ENCODE results near the gene CCZ1B. TPM values are rescaled to one million over a fixed set of nuclear protein-coding genes. Genes with fewer than 3 reads are reported as not detected.
"Not testable (repeated sequence)": the region's sequence is repeated elsewhere in the genome, so short reads cannot be mapped to it uniquely, and the experiment has no call there.

Gene CCZ1B
- total RNA-seq, 3 donors from 2014 or later (not counting 1 experiment from before 2014, with no cell fraction given) = 84.5 to 145 (median 103) TPM

- 88% methylated on average over 7 of the region's 7 CpGs for WGBS (ENCODE audit: insufficient coverage)
- intact Hi-C loops (cut with micrococcal nuclease) = no loop called here
- TF ChIP-seq CTCF (IDR thresholded peaks at IDR 0.05) = no peak
- Histone ChIP-seq H3K27me3 (ENCODE audit: control insufficient read depth, insufficient read depth, low read length) (no peaks in the 10 kb centered on the region), H3K4me1 (ENCODE audit: control insufficient read depth, insufficient read depth, low read length) (peaks cover 4% of the 10 kb centered on the region), H3K36me3 (ENCODE audit: control insufficient read depth, insufficient read depth, low read length) (no peaks in the 10 kb centered on the region), H3K4me3 (ENCODE audit: low read length) (no peak overlapping the region), H3K9me3 (ENCODE audit: control insufficient read depth, insufficient read depth, low read length) (no peaks in the 10 kb centered on the region), H3K27ac (ENCODE audit: low read length) (no peak overlapping the region)
- Mint-ChIP-seq H3K4me3 (no peak overlapping the region), H3K27ac (no peak overlapping the region), H3K27me3 (ENCODE audit: low read depth in 2 of 2) (peaks cover 17 to 35% of the 10 kb centered on the region in 2 donors), H3K9me3 (no peaks in the 10 kb centered on the region), H3K4me1 (no peaks in the 10 kb centered on the region), H3K36me3 (no peaks in the 10 kb centered on the region)
- no peak for DNase-seq
- ATAC-seq = no peak
These were observed 5.1 kb upstream of the CCZ1B start for GRCh38 chr7:6831018-6831725.

GRCh38 chr7:6830026-6830425 lies 4.0 kb upstream of the CCZ1B start:
- 88% methylated on average over 6 of the region's 6 CpGs for WGBS (ENCODE audit: insufficient coverage)

GRCh38 chr7:6829616-6830015 lies 3.5 kb upstream of the CCZ1B start:
- H3K27me3 Mint-ChIP-seq (ENCODE audit: low read depth in 2 of 2) = peaks cover 8 to 23% of the 10 kb centered on the region in 2 donors
- H3K4me3 ChIP-seq (ENCODE audit: low read length); H3K9me3 Mint-ChIP-seq; DNase-seq; H3K4me1 Mint-ChIP-seq; intact Hi-C loops (cut with micrococcal nuclease); H3K9me3 ChIP-seq (ENCODE audit: control insufficient read depth, insufficient read depth, low read length); ATAC-seq; H3K36me3 Mint-ChIP-seq; H3K27ac Mint-ChIP-seq; H3K4me3 Mint-ChIP-seq; H3K27me3 ChIP-seq (ENCODE audit: control insufficient read depth, insufficient read depth, low read length); H3K27ac ChIP-seq (ENCODE audit: low read length); H3K36me3 ChIP-seq (ENCODE audit: control insufficient read depth, insufficient read depth, low read length): not testable (repeated sequence)
- peaks cover 10% of the 10 kb centered on the region for H3K4me1 ChIP-seq (ENCODE audit: control insufficient read depth, insufficient read depth, low read length)
- WGBS (ENCODE audit: insufficient coverage) = 55% methylated on average over 3 of the region's 5 CpGs

More at GRCh38 chr7:6830026-6830425, 4.0 kb upstream of the CCZ1B start:
- H3K4me1 Mint-ChIP-seq; H3K9me3 ChIP-seq (ENCODE audit: control insufficient read depth, insufficient read depth, low read length); H3K27ac ChIP-seq (ENCODE audit: low read length); H3K4me1 ChIP-seq (ENCODE audit: control insufficient read depth, insufficient read depth, low read length); H3K27me3 ChIP-seq (ENCODE audit: control insufficient read depth, insufficient read depth, low read length); DNase-seq; H3K9me3 Mint-ChIP-seq; H3K4me3 ChIP-seq (ENCODE audit: low read length); H3K36me3 ChIP-seq (ENCODE audit: control insufficient read depth, insufficient read depth, low read length); H3K4me3 Mint-ChIP-seq; H3K36me3 Mint-ChIP-seq; intact Hi-C loops (cut with micrococcal nuclease); H3K27ac Mint-ChIP-seq; ATAC-seq: not testable (repeated sequence)
- H3K27me3 Mint-ChIP-seq (ENCODE audit: low read depth in 2 of 2) = peaks cover 12 to 27% of the 10 kb centered on the region in 2 donors

GRCh38 chr7:6827180-6827579 lies 1.1 kb upstream of the CCZ1B start:
- ATAC-seq; H3K4me1 Mint-ChIP-seq; DNase-seq; H3K27ac ChIP-seq (ENCODE audit: low read length); H3K9me3 ChIP-seq (ENCODE audit: control insufficient read depth, insufficient read depth, low read length); H3K9me3 Mint-ChIP-seq; intact Hi-C loops (cut with micrococcal nuclease); H3K36me3 Mint-ChIP-seq; H3K27me3 ChIP-seq (ENCODE audit: control insufficient read depth, insufficient read depth, low read length); H3K27ac Mint-ChIP-seq; H3K4me3 ChIP-seq (ENCODE audit: low read length); H3K36me3 ChIP-seq (ENCODE audit: control insufficient read depth, insufficient read depth, low read length): not testable (repeated sequence)
- H3K4me1 ChIP-seq (ENCODE audit: control insufficient read depth, insufficient read depth, low read length) = peaks cover 10% of the 10 kb centered on the region
- H3K4me3 Mint-ChIP-seq = peak overlapping the region; percentile 63
- H3K27me3 Mint-ChIP-seq (ENCODE audit: low read depth in 2 of 2) = peaks cover 8 to 16% of the 10 kb centered on the region in 2 donors
- WGBS (ENCODE audit: insufficient coverage) = 91% methylated on average over 12 of the region's 12 CpGs

- ATAC-seq = peak; percentile 69 to 79 (median 74)
- peak overlapping the region; percentile 85 to 87 for H3K27ac Mint-ChIP-seq
- H3K9me3 Mint-ChIP-seq; H3K9me3 ChIP-seq (ENCODE audit: control insufficient read depth, insufficient read depth, low read length); H3K27me3 Mint-ChIP-seq (ENCODE audit: low read depth in 2 of 2); H3K27me3 ChIP-seq (ENCODE audit: control insufficient read depth, insufficient read depth, low read length); H3K27ac ChIP-seq (ENCODE audit: low read length); intact Hi-C loops (cut with micrococcal nuclease); H3K4me3 ChIP-seq (ENCODE audit: low read length); DNase-seq; H3K4me1 Mint-ChIP-seq; H3K36me3 Mint-ChIP-seq; H3K36me3 ChIP-seq (ENCODE audit: control insufficient read depth, insufficient read depth, low read length): not testable (repeated sequence)
- no CpG with 5 or more reads among the region's 42 CpGs for WGBS (ENCODE audit: insufficient coverage)
- peaks cover 10% of the 10 kb centered on the region for H3K4me1 ChIP-seq (ENCODE audit: control insufficient read depth, insufficient read depth, low read length)
- peak overlapping the region; percentile 83 for H3K4me3 Mint-ChIP-seq
These were observed 594 bp downstream of the CCZ1B start for GRCh38 chr7:6825236-6826125.

- H3K27ac ChIP-seq (ENCODE audit: low read length); intact Hi-C loops (cut with micrococcal nuclease); H3K27me3 Mint-ChIP-seq (ENCODE audit: low read depth in 2 of 2); H3K27me3 ChIP-seq (ENCODE audit: control insufficient read depth, insufficient read depth, low read length); H3K9me3 Mint-ChIP-seq; H3K4me1 Mint-ChIP-seq; DNase-seq; H3K36me3 ChIP-seq (ENCODE audit: control insufficient read depth, insufficient read depth, low read length); H3K36me3 Mint-ChIP-seq; H3K9me3 ChIP-seq (ENCODE audit: control insufficient read depth, insufficient read depth, low read length); H3K4me3 ChIP-seq (ENCODE audit: low read length); ATAC-seq; H3K27ac Mint-ChIP-seq; H3K4me3 Mint-ChIP-seq: not testable (repeated sequence)
- H3K4me1 ChIP-seq (ENCODE audit: control insufficient read depth, insufficient read depth, low read length) = peaks cover 10% of the 10 kb centered on the region
- WGBS (ENCODE audit: insufficient coverage) = 96% methylated on average over 5 of the region's 6 CpGs
These were observed 4.5 kb downstream of the CCZ1B start for GRCh38 chr7:6821622-6822021.

GRCh38 chr7:6815470-6815869 lies 10.6 kb downstream of the CCZ1B start:
- H3K4me3 ChIP-seq (ENCODE audit: low read length) = not testable (repeated sequence)
- peaks cover 15% of the 10 kb centered on the region for H3K36me3 ChIP-seq (ENCODE audit: control insufficient read depth, insufficient read depth, low read length)
- WGBS (ENCODE audit: insufficient coverage) = 98% methylated on average over 5 of the region's 7 CpGs

More at GRCh38 chr7:6815470-6815869, 10.6 kb downstream of the CCZ1B start:
- H3K27me3 Mint-ChIP-seq (ENCODE audit: low read depth in 2 of 2); H3K9me3 ChIP-seq (ENCODE audit: control insufficient read depth, insufficient read depth, low read length); DNase-seq; H3K27ac Mint-ChIP-seq; H3K4me1 ChIP-seq (ENCODE audit: control insufficient read depth, insufficient read depth, low read length); H3K9me3 Mint-ChIP-seq; H3K4me1 Mint-ChIP-seq; intact Hi-C loops (cut with micrococcal nuclease); H3K27ac ChIP-seq (ENCODE audit: low read length); H3K36me3 Mint-ChIP-seq; H3K27me3 ChIP-seq (ENCODE audit: control insufficient read depth, insufficient read depth, low read length); ATAC-seq; H3K4me3 Mint-ChIP-seq: not testable (repeated sequence)
